ENCODE data around the gene INSC. TPM values are rescaled to one million over a fixed set of nuclear protein-coding genes. Genes with fewer than 3 reads are reported as not detected.
"Not testable (repeated sequence)": the region's sequence is repeated elsewhere in the genome, so short reads cannot be mapped to it uniquely, and the experiment has no call there.

INSC gene, protein sequence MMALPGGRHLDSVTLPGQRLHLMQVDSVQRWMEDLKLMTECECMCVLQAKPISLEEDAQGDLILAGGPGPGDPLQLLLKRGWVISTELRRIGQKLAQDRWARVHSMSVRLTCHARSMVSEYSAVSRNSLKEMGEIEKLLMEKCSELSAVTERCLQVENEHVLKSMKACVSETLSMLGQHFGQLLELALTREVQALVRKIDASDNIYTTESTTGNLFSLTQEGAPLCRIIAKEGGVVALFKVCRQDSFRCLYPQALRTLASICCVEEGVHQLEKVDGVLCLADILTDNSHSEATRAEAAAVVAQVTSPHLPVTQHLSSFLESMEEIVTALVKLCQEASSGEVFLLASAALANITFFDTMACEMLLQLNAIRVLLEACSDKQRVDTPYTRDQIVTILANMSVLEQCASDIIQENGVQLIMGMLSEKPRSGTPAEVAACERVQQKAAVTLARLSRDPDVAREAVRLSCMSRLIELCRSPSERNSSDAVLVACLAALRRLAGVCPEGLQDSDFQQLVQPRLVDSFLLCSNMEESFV
- under 1 TPM; 0.23 to 0.25 TPM for total RNA-seq

DNA sequence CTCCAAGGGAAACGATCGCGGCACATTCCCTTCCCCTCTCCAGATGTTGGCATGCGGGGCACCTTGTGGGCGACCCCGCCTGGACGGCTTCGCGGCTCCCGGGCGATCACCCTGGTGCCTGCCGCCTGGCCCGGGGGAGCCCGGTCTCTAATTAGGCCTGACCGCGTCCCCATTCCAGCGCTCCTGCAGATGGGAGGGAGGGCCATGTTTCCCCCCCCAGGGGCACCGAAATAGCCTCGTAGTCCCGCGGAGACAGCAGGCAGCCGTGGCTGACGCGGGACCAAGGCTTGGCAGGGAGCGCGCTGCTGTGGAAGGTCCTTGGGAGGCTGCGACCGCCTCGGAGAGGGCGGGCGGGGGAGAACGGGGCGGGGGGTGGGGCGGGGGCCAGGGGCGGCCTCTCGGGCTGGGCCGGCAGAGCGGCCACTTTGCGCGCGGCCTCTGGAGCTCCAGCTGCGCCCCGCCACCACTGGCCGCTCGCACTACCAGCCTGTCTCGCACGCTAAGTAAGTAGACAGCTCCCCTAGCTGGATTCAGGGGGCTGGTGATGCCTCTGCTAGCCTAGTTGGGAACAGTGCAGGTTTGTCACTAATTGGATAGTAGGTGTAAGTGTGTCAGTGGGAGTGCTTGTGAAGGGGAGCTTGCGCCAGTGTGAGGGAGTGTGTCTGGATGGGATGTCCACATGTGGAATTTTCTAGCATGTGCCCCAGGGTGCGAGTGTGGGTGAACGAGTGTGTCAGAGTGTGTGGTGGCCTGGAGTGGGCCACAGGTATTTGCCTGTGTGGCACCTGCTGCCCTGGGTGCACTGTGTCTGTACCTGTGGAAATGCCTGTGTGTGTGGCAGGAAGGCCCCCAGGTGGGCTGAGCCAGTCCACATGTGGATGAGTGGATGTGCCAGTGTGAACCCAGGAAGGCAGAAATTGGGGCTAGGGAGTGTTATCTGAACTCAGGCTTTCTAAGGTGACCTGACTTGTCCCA lies at the start of gene INSC:
Gene INSC (plus strand): TSS at position 423 of the 975 bp plus-strand sequence. CDS start 34,252 bp downstream, outside the sequence.
- CTCF ChIA-PET, result no interaction called here
- POLR2A ChIA-PET, result no interaction called here

DNA sequence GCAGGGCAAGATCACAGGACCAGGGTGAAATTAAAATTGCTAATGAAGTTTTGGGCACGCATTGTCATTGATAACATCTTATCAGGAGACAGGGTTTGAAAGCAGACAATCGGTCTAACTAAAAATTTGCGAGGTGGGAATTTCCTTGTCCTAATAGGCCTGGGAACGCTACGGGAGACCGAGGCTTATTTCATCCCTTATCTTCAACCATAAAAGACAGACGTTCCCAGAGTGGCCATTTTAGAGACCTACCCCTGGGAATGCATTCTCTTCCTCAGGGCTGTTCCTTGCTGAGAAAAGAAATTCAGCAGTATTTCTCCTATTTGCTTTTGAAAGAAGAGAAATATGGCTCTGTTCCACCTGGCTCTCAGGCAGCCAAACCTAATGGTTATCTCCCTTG lies 45.0 kb upstream of the INSC start:
- POLR2A ChIA-PET, result not testable (repeated sequence)
- CTCF ChIA-PET, result interaction anchor here (1.0 kb wide), 1 partner anchor 95 kb away, joined by 3 read pairs; no protein-coding TSS in a partner anchor

DNA sequence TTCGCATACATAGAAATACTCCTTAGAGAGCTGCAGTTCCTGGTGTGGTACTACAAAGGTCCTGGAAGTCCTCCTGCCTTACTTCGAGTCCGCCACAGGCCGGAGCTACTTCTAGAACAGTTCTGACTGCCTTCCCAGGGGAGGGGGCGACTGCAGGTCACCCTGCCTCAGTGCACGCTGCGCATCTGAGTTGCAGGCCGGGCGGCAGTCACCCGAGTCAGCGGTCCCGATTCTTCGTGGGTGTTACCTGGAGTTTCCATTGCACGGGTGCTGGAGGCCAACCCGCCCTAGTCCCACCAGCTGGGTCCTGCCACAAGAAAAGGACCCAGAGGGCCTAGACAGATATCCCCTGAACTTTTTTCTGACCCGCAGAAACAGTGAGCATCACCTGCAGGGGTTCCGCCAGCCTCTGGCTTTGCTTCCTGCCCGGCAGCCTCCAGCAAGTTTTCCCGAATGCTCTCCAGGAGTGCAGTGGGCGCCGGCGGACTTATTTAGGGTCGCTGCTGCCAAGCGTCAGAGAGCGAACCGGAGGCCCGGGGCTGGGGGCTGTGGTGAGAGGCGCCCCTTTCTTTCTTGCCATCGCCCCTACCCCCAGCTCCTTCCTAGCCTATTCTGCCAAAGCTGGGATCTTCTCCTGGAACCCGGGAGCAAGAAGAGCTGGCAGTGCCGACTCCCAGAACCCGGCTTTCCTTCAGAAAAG lies 43.0 kb upstream of the INSC start:
- ChIA-PET CTCF (interaction anchor here (0.6 to 1.7 kb wide), 3 partner anchors 14 to 153 kb away, joined by 3 to 4 read pairs (median 3); no protein-coding TSS in a partner anchor), POLR2A (no interaction called here)

- POLR2A ChIA-PET, result no interaction called here
- CTCF ChIA-PET, result interaction anchor here (4.9 kb wide), 1 partner anchor 166 kb away, joined by 54 read pairs; no protein-coding TSS in a partner anchor
Measured at GRCh38 chr11:15072551-15073143, 42.1 kb upstream of the INSC start.

DNA sequence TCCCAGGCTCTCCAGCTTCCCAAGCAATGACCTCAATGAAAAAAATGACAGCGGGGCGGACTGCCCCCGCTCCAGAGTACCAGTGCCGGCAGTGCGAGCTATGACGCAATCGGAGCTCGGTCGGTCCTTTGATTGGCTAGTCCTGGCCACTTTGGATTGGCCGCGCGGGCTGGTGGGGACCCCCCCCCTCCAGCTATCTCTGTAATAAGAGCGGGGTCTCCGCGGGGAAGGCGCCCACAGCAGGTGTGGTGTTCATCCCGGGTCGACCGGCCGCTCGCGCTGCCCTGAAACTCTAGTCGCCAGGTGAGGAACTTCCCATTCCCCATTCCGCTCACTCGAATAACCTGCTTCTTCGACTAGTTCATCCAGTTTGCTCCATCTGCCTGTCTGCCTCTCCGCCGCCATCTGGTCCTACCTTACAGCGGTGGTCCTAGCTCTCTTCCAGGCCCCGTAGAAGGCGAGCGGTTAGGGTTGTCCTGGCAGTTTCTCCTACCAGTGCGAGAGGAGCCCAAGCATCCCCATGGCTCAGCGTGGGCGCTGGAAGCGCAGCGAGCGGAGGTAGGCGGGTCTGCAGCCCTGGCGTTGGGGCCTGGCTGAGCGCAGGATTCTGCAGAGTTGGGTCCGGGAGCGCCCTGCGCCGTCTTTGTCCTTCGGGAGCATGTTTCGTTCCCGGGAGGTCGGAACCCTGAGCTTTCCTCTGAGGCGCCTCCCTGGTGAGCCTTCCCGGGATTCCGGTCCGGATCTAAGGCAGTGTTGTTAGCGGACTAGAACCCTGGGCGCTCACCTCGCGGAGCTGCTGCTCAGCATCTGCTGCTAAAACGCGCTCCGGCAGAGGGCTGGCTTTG lies 41.1 kb upstream of the INSC start, which contains the start of gene CALCB:
Gene CALCB (plus strand): TSS at position 233 of the 845 bp plus-strand sequence. CDS start 1,126 bp downstream, outside the sequence.
- POLR2A ChIA-PET, result no interaction called here
- CTCF ChIA-PET, result interaction anchor here (1.3 to 4.9 kb wide), 9 partner anchors 12 to 166 kb away, joined by 3 to 54 read pairs (median 9); no protein-coding TSS in a partner anchor

DNA sequence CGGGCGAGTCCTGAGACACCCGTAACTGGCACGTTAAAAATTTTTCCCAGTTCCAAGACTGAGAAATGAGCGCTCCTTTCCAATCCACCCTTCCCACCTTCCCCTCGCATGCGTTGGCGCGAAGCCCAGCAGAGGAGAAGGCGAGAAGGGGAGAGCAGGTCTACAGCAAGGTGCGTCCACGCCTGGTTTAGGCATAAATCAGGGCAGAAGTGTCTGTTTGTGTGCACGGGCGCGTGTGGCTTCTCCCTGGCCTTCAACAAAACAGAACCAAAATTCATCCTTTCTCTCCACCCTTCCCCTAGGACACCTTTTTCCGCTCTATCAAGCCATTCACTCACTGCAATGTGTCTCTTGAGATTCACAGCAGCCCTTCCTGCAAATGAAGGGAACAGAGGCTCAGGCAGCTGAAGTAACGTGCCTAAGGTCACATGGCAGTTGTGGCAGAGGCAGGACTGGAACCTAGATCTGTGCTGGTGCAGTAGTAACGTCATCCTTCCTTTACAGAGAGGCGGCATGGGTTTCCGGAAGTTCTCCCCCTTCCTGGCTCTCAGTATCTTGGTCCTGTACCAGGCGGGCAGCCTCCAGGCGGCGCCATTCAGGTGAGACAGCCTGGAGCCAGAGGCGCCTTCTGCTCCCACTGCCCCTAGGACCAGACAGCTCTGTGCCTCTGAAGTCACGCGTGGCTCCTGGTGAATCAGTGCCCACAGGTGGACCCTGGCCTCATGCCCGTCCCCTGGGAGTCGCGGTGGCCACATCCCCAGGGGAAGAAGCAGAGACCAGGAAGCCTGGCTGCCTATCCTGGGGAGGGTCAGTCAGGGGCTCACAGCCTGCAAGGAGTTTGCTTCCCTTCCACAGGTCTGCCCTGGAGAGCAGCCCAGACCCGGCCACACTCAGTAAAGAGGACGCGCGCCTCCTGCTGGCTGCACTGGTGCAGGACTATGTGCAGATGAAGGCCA lies 40.2 kb upstream of the INSC start:
- POLR2A ChIA-PET, result no interaction called here
- CTCF ChIA-PET, result interaction anchor here (0.6 to 4.9 kb wide), 20 partner anchors 11 to 1362 kb away, joined by 3 to 54 read pairs (median 4); no protein-coding TSS in a partner anchor

DNA sequence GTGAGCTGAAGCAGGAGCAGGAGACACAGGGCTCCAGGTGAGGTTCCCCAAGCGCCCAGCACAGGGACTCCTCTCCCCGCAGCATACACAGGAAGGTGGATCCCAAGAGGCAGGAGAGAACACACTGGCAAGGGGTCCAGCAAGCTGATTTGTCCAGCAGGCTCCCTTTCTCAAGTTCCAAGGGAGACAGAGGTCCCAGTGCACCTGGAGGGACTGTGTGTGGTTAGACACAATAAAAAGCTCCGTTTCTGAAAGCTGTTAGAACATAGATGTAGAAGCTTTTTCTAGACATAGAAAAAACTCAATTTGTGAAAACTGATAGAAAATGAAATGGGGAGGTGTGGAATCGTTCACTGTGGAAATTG lies 39.6 kb upstream of the INSC start:
- POLR2A ChIA-PET, result no interaction called here
- CTCF ChIA-PET, result interaction anchor here (0.6 to 4.9 kb wide), 21 partner anchors 10 to 1363 kb away, joined by 3 to 54 read pairs (median 3); no protein-coding TSS in a partner anchor

- CTCF ChIA-PET, result interaction anchor here (1.0 to 2.8 kb wide), 4 partner anchors 9 to 184 kb away, joined by 3 to 7 read pairs (median 4); no protein-coding TSS in a partner anchor
- POLR2A ChIA-PET, result no interaction called here
Measured at GRCh38 chr11:15091175-15091574, 23.5 kb upstream of the INSC start.

- ChIA-PET POLR2A (no interaction called here), CTCF (interaction anchor here (1.0 to 2.8 kb wide), 4 partner anchors 8 to 184 kb away, joined by 3 to 7 read pairs (median 4); no protein-coding TSS in a partner anchor)
Measured at GRCh38 chr11:15091625-15092024, 23.1 kb upstream of the INSC start.

DNA sequence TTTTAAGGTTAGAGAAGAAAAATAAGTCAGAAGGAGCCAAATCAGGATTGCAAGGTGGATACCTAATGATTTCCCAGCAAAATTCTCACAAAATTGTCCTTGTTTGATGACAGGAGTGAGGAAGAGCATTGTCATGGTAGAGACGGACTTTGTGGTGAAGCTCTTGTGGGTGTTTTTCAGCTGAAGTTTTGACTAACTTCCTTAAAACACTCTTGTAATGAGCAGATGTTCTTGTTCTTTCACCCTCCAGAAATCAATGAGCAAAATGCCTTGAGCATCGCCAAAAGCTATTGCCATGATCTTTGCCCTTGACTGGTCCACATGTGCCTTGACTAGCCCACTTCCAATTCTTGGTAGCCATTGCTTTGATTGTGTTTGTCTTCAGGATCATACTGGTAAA lies 21.3 kb upstream of the INSC start:
- ChIA-PET POLR2A (no interaction called here), CTCF (interaction anchor here (2.8 kb wide), 1 partner anchor 19 kb away, joined by 7 read pairs; no protein-coding TSS in a partner anchor)

GRCh38 chr11:15095736-15096228 lies 18.9 kb upstream of the INSC start:
- POLR2A ChIA-PET, result no interaction called here
- CTCF ChIA-PET, result no interaction called here

DNA sequence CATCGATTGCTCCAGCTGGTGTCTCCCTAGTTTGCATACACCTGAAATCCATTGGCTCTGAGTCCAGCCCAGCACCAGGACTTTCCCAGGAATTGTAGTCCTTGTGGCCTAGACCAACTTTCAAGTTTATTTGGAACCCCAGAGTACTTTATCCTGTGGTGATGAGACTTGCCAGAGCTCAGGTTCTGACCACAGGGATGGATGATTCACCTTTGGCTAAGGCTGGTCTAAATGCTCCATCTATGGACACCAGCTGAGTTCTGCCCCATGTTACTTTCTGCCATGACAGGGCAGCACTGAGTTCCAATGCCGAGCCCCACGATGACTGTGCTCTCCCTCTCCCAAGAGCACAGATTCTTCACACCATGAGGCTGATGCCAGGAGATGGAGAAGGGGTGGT lies 17.3 kb upstream of the INSC start:
- ChIA-PET CTCF (no interaction called here), POLR2A (no interaction called here)

GRCh38 chr11:15099267-15099666 lies 15.5 kb upstream of the INSC start:
- ChIA-PET CTCF (interaction anchor here (1.1 kb wide), 1 partner anchor 8 kb away, joined by 4 read pairs; no protein-coding TSS in a partner anchor), POLR2A (no interaction called here)

GRCh38 chr11:15101072-15101709 lies 13.5 kb upstream of the INSC start:
- ChIA-PET CTCF (interaction anchor here (0.6 to 3.1 kb wide), 4 partner anchors 12 to 105 kb away, joined by 3 to 15 read pairs (median 5); no protein-coding TSS in a partner anchor), POLR2A (no interaction called here)

DNA sequence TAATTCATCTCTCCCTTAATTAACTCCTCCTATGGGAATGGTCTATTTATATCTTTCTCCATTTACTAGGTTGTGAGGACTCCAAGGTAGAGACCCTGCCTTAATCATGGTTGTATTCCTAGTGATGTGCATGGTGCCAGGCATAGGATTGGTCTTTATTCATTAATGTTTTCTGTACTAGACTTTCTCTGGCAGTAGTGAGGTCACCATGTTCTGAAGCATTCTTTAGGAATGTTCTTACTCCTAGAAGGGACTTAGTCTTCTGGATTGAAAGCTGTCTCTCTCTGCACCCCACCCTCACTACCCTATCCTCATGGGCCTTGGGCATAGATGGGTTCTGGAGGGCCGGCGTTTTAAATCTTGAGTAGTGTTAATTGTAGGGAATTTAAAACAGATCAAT lies 10.6 kb upstream of the INSC start:
- ChIA-PET POLR2A (no interaction called here), CTCF (interaction anchor here (1.3 kb wide), 1 partner anchor 106 kb away, joined by 3 read pairs; no protein-coding TSS in a partner anchor)

Data from activated CD8-positive, alpha-beta memory T cell treated with anti-CD3 and anti-CD28 coated beads for 36 hours (primary cell).